CD14-positive monocyte (primary cell): Measurements from ENCODE around the gene CADM2. TPM values are rescaled to one million over a fixed set of nuclear protein-coding genes. Genes with fewer than 3 reads are reported as not detected.

Experiments used
- DNase-seq, 3 donors: peaks; one replicate each; pipeline ENCODE4 v3.0.0-alpha.2; 2011 to 2022
- H2AFZ ChIP-seq: 2 replicates; pipeline ENCODE4 v1.6.0; 2012; ENCODE audit warnings: mild to moderate bottlenecking, low read depth, low read length, inconsistent platforms; ENCODE audit not compliant: insufficient read depth, poor library complexity, severe bottlenecking
- H3K27ac ChIP-seq, 2 donors: 1 replicate in 1 of 2; 2 replicates in 1 of 2; pipeline ENCODE4 v1.5.1; 2012 to 2013; ENCODE audit warnings: low read length in 2 of 2, control low read depth in 1 of 2, inconsistent platforms in 1 of 2, low read depth in 1 of 2, mild to moderate bottlenecking in 1 of 2
- H3K27me3 ChIP-seq, 2 donors: one replicate each; pipeline versions ENCODE4 v1.6.0 to v1.6.1; 2011 to 2013; ENCODE audit warnings: low read length in 2 of 2; ENCODE audit not compliant: control insufficient read depth in 2 of 2, insufficient read depth in 2 of 2
- H3K36me3 ChIP-seq, 2 donors: replicated peaks in 1 of 2; 1 replicate in 1 of 2; 2 replicates in 1 of 2; pipeline versions ENCODE4 v1.5.1 to v1.6.1; 2012 to 2013; ENCODE audit warnings: low read length in 2 of 2, control low read depth in 1 of 2, inconsistent platforms in 1 of 2, mild to moderate bottlenecking in 1 of 2; ENCODE audit not compliant: insufficient read depth in 2 of 2, control insufficient read depth in 1 of 2
- H3K4me1 ChIP-seq, 2 donors: 1 replicate in 1 of 2; 2 replicates in 1 of 2; pipeline versions ENCODE4 v1.5.1 to v1.6.1; 2012 to 2013; ENCODE audit warnings: low read length in 2 of 2, control low read depth in 1 of 2, inconsistent platforms in 1 of 2, mild to moderate bottlenecking in 1 of 2, moderate library complexity in 1 of 2; ENCODE audit not compliant: insufficient read depth in 2 of 2, control insufficient read depth in 1 of 2
- H3K4me2 ChIP-seq: replicated peaks from 2 replicates; pipeline ENCODE3; 2012; ENCODE audit warnings: low read length, moderate library complexity, mild to moderate bottlenecking; ENCODE audit not compliant: poor library complexity, severe bottlenecking; ENCODE audit errors: extremely low read depth
- H3K4me3 ChIP-seq, 3 experiments: fragments of 200-600 bp in 1 of 3; sonication (generic) in 1 of 3; replicated peaks in 1 of 3; 1 replicate in 2 of 3; 2 replicates in 1 of 3; pipeline ENCODE4 v1.5.1; 2011 to 2013; ENCODE audit warnings: low read length in 3 of 3, mild to moderate bottlenecking in 3 of 3, control low read depth in 2 of 3, low read depth in 2 of 3, inconsistent platforms in 1 of 3, moderate library complexity in 1 of 3
- H3K79me2 ChIP-seq: 2 replicates; pipeline ENCODE4 v1.6.0; 2012; ENCODE audit warnings: mild to moderate bottlenecking, control low read depth, inconsistent platforms, low read length, moderate library complexity; ENCODE audit not compliant: insufficient read depth
- H3K9ac ChIP-seq: 2 replicates; pipeline ENCODE4 v1.6.0; 2017; ENCODE audit warnings: low read length, mild to moderate bottlenecking; ENCODE audit not compliant: insufficient read depth, poor library complexity, severe bottlenecking
- H3K9me3 ChIP-seq, 2 donors: replicated peaks in 1 of 2; 1 replicate in 1 of 2; 2 replicates in 1 of 2; pipeline versions ENCODE4 v1.5.1 to v1.6.1; 2012 to 2013; ENCODE audit warnings: low read length in 2 of 2, control low read depth in 1 of 2; ENCODE audit not compliant: control insufficient read depth in 1 of 2, insufficient read depth in 1 of 2
- H4K20me1 ChIP-seq: 2 replicates; pipeline ENCODE4 v1.6.0; 2012; ENCODE audit warnings: mild to moderate bottlenecking, low read length, control low read depth, moderate library complexity; ENCODE audit not compliant: insufficient read depth
- H3K27ac Mint-ChIP-seq, 7 donors: one replicate each; pipeline ENCODE4 v1.8.0; 2020; ENCODE audit warnings: mild to moderate bottlenecking in 7 of 7, mixed read lengths in 7 of 7, moderate library complexity in 6 of 7, inconsistent platforms in 2 of 7
- H3K27me3 Mint-ChIP-seq, 3 donors: one replicate each; pipeline ENCODE4 v1.8.0; 2021 to 2022; ENCODE audit warnings: low read depth in 3 of 3, mild to moderate bottlenecking in 3 of 3, mixed read lengths in 3 of 3, moderate library complexity in 3 of 3, inconsistent platforms in 1 of 3
- H3K36me3 Mint-ChIP-seq, 2 donors: one replicate each; pipeline ENCODE4 v1.8.0; 2020; ENCODE audit warnings: mixed read lengths in 2 of 2, inconsistent platforms in 1 of 2, mild to moderate bottlenecking in 1 of 2
- H3K4me1 Mint-ChIP-seq: one replicate; pipeline ENCODE4 v1.8.0; 2020; ENCODE audit warnings: mild to moderate bottlenecking, mixed read lengths
- H3K4me3 Mint-ChIP-seq, 2 donors: one replicate each; pipeline ENCODE4 v1.8.0; 2020; ENCODE audit warnings: mild to moderate bottlenecking in 2 of 2, mixed read lengths in 2 of 2, moderate library complexity in 1 of 2
- H3K9me3 Mint-ChIP-seq, 7 donors: one replicate each; pipeline ENCODE4 v1.8.0; 2020 to 2022; ENCODE audit warnings: mixed read lengths in 7 of 7, mild to moderate bottlenecking in 6 of 7, moderate library complexity in 6 of 7, inconsistent platforms in 2 of 7
- WGBS: methylation state at CpG from one replicate; pipeline ENCODE4 v1.1.5; 2013; ENCODE audit warnings: missing lambda C conversion rate; ENCODE audit not compliant: insufficient coverage; 5-methylcytosine and 5-hydroxymethylcytosine counted together
- intact Hi-C, 2 donors: fragments of 100-400 bp; cut with micrococcal nuclease; formaldehyde crosslinking; loops; one replicate each; pipeline versions ENCODE4 v1.15.0 to v1.15.1; 2023
- polyA plus RNA-seq, 3 donors: library from polyadenylated mRNA; depleted of rRNA in 1 of 3; unstranded in 2 of 3; stranded (reverse) in 1 of 3; fragments of 300-500 nt in 2 of 3; fragments of >200 nt in 1 of 3; fragmentation: Illumina TruSeq in 2 of 3; gene quantifications; 1 replicate in 2 of 3; 2 replicates in 1 of 3; pipeline ENCODE4 v1.2.3, GENCODE V29; 2012 to 2021
- TF ChIP-seq, protein P1 (sequence below): fragments of 200-600 bp; IDR thresholded peaks from one replicate; pipeline ENCODE4 v1.8.0; 2022; ENCODE audit warnings: antibody characterized with exemption, mild to moderate bottlenecking

CADM2 gene
- polyA plus RNA-seq, 3 donors: not detected

DNA sequence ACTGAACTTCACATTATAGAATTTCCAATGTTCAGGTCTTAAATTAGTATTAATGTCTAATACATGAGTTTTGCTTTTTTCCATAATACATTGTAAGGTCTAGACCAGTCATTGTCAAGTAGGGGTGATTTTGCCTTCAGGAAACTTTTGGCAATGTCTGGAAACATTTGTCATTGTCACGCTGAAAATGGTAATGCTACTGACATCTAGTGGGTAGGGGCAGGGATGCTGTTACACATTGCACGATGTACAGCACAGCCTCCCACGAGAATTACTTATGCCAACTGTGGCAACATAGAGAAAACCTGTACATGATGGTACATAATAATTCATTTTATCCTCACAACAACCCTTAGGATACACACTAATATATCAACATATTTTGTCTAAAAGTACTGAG is 384.1 kb downstream of the CADM2 start:
- no peak overlapping the region for H3K4me3 ChIP-seq
- TF ChIP-seq, protein P1, sequence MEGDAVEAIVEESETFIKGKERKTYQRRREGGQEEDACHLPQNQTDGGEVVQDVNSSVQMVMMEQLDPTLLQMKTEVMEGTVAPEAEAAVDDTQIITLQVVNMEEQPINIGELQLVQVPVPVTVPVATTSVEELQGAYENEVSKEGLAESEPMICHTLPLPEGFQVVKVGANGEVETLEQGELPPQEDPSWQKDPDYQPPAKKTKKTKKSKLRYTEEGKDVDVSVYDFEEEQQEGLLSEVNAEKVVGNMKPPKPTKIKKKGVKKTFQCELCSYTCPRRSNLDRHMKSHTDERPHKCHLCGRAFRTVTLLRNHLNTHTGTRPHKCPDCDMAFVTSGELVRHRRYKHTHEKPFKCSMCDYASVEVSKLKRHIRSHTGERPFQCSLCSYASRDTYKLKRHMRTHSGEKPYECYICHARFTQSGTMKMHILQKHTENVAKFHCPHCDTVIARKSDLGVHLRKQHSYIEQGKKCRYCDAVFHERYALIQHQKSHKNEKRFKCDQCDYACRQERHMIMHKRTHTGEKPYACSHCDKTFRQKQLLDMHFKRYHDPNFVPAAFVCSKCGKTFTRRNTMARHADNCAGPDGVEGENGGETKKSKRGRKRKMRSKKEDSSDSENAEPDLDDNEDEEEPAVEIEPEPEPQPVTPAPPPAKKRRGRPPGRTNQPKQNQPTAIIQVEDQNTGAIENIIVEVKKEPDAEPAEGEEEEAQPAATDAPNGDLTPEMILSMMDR: no peak
- no peak overlapping the region for H3K4me3 Mint-ChIP-seq
- H3K27me3 ChIP-seq: no peaks in the 10 kb centered on the region
- no peaks in the 10 kb centered on the region for H3K36me3 ChIP-seq
- no peaks in the 10 kb centered on the region for H3K4me1 Mint-ChIP-seq
- H4K20me1 ChIP-seq: no peaks in the 10 kb centered on the region
- H3K27ac Mint-ChIP-seq: no peak overlapping the region
- no peak overlapping the region for H3K27ac ChIP-seq
- H3K4me2 ChIP-seq: no peak overlapping the region
- no peaks in the 10 kb centered on the region for H3K9me3 ChIP-seq
- no peaks in the 10 kb centered on the region for H3K79me2 ChIP-seq
- no peaks in the 10 kb centered on the region for H3K9me3 Mint-ChIP-seq
- WGBS: 17% methylated on average over 1 of the region's 3 CpGs
- H3K27me3 Mint-ChIP-seq: no peaks in the 10 kb centered on the region
- H3K36me3 Mint-ChIP-seq: no peaks in the 10 kb centered on the region
- no peak overlapping the region for H3K9ac ChIP-seq
- intact Hi-C loops: no loop called here
- no peak overlapping the region for H2AFZ ChIP-seq
- DNase-seq: no peak
- no peaks in the 10 kb centered on the region for H3K4me1 ChIP-seq

DNA sequence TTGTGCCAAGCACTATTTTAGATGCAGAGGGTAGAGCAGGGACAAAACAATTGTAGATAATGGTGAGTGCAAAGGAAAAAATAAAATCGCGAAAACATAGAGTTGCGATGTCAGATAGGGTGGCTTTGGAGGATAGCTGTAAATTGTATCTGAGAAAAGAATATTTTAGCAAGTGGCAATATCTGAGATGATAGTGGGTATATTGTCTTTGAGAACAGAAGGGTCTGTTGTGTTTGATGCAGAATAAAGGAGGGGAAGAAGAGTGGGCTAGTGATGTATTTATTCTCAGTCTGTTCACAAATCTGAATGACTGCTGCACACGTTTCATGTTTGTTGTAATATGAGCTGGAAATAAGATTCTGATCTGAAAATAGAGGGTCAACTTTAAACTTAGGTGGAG is 396.8 kb downstream of the CADM2 start:
- H3K27ac Mint-ChIP-seq: no peak overlapping the region
- DNase-seq: no peak
- no peak overlapping the region for H2AFZ ChIP-seq
- intact Hi-C loops: no loop called here
- no peaks in the 10 kb centered on the region for H3K36me3 ChIP-seq
- no peak overlapping the region for H3K4me3 Mint-ChIP-seq
- no peak overlapping the region for H3K4me2 ChIP-seq
- H3K27me3 Mint-ChIP-seq: peaks cover 0 to 3% (median 0%) of the 10 kb centered on the region in 3 donors
- no peaks in the 10 kb centered on the region for H4K20me1 ChIP-seq
- H3K79me2 ChIP-seq: no peaks in the 10 kb centered on the region
- TF ChIP-seq, protein P1: no peak
- no peak overlapping the region for H3K27ac ChIP-seq
- H3K4me3 ChIP-seq: no peak overlapping the region
- no peaks in the 10 kb centered on the region for H3K27me3 ChIP-seq
- no peaks in the 10 kb centered on the region for H3K4me1 ChIP-seq
- no peaks in the 10 kb centered on the region for H3K36me3 Mint-ChIP-seq
- no peaks in the 10 kb centered on the region for H3K9me3 Mint-ChIP-seq
- no peaks in the 10 kb centered on the region for H3K9me3 ChIP-seq
- no peaks in the 10 kb centered on the region for H3K4me1 Mint-ChIP-seq
- 96% methylated on average over 3 of the region's 4 CpGs for WGBS
- no peak overlapping the region for H3K9ac ChIP-seq
